ENCODE results near the gene HMX1.

HMX1 gene

DNA sequence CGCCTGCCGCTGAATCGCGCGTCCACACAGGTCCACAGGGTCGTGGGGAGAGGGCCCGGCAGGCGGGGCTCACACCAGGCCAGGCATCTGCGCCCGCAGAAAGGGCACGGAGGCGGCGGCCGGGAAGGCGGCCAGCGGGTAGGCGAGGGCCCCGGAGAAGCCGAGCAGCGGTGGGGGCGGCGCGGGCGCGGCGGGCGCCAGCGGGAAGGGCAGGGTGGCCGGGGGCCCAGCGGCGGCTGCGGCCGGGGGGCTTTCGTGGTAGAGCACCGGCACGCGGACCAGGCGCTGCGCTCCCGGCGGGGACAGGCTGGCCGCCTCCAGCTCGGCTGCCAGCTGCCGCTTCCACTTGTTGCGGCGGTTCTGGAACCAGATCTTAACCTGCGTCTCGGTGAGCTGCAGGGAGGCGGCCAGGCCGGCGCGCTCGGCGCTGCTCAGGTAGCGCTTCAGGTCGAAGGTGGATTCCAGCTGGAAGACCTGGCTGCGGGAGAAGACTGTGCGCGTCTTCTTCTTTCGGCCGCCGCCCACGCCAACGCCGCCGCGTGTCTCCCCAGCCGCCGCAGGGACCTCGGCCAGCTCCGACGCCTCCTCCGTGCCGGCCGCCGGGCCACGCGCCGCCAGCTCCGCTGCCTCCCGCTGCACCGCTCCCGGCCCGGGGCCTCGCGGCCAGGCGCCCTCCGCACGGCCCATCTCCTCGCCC, 3.9 kb downstream of the HMX1 start:
- H3K4me3 ChIP-seq (ENCODE audit: low read length), result no peak overlapping the region
- no peak for DNase-seq (ENCODE audit: low read depth)
- TF ChIP-seq CTCF (conservative IDR thresholded peaks at IDR 0.05; ENCODE audit: low read depth, low read length), result no peak

DNA sequence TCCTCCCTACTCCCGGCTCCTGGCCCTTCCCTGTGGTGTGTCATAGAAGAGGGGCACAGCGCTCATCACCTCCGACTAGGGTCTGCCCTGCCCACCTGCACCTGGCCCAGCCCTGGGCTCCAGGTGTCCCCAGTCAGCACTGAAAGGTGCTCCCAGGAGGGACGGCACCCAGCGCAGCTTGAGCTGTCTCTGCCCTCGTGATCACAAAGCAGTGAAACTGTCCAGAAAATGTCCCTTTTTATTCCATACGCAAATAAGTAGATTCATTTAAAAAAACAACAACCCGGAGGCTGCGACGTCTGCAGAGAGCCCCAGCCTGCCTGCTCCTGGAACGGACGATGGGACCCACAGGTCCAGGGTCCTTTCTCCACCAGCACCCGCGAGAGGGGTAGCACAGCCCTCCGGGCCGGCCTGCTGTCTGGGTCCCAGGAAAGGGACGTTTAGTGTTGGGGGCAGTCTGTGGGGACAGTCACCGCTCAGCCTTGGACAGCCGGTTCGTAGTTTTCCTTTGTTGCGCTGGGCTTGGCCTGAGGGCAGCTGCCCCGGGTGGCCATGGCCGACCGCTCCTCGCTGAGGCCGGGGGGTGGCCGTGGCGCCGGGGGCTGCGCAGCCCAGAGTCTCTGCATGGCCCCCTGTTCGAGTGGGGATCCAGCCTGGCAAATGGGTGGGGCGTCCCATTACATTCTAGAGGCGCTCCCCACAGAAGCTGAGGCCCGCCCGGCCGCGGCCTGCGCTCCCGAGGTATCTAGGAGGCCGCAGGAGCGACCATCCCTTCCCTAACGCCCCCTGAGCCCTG, 4.6 kb downstream of the HMX1 start:
- DNase-seq (ENCODE audit: low read depth), result no peak
- H3K4me3 ChIP-seq (ENCODE audit: low read length), result no peak overlapping the region
- no peak for TF ChIP-seq CTCF (conservative IDR thresholded peaks at IDR 0.05; ENCODE audit: low read depth, low read length)

DNA sequence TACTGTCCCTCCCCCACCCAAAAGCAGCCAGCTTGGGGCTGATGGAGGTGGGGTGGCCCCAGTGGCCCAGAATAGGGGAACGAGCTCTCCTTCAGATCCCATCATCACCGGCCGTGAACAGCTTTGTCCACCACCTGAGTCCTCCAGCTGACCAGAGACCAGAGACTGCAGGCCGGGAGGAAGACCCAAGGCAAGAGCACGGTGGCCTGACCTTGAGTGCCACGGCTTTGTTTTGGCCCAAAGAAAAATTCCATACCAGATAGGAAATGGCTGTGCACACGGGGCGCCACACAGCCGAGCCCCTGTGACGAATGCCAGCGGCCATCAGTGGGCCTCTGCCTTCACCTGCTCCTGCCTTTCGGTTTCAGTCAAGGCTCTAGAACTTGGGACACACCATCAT, 5.2 kb downstream of the HMX1 start:
- TF ChIP-seq CTCF (conservative IDR thresholded peaks at IDR 0.05; ENCODE audit: low read depth, low read length), result no peak
- no peak overlapping the region for H3K4me3 ChIP-seq (ENCODE audit: low read length)
- DNase-seq (ENCODE audit: low read depth), result no peak

DNA sequence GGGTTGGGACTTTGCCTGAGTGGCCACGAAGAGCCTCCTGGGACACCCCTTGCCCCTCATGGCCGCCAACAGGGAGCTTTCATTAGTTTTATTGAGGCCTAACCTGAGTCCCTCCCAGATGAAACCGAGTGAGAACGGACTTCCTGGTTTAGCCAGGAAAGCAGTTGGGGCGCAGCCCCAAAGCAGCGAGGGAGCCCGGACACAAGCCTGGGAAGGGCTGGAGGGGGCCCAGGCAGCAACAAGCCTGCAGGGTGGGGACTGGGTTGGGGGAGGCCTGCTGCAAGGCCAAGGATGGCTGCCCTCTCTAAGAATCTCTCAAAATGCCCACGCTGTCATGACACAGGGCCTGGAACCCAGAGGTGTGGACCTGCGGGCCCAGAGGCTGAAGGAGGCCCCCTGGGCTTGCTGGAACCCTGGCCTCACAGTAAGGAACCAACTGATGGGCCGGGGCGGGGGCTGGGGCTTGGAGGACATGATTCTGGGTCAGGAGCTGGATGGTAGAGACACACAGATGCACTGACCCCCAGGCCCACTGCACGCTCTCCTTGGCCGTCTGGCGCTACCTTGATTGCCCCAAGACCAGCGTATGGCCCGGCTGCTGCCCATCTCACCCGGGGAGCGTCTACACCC, 5.8 kb downstream of the HMX1 start:
- H3K4me3 ChIP-seq (ENCODE audit: low read length), result no peak overlapping the region
- DNase-seq (ENCODE audit: low read depth), result no peak
- no peak for TF ChIP-seq CTCF (conservative IDR thresholded peaks at IDR 0.05; ENCODE audit: low read depth, low read length)

- TF ChIP-seq CTCF (conservative IDR thresholded peaks at IDR 0.05; ENCODE audit: low read depth, low read length), result no peak
- DNase-seq (ENCODE audit: low read depth), result no peak
- no peak overlapping the region for H3K4me3 ChIP-seq (ENCODE audit: low read length)
Measured at GRCh38 chr4:8864912-8865680, 6.5 kb downstream of the HMX1 start.

- no peak for TF ChIP-seq CTCF (conservative IDR thresholded peaks at IDR 0.05; ENCODE audit: low read depth, low read length)
- no peak for DNase-seq (ENCODE audit: low read depth)
- no peak overlapping the region for H3K4me3 ChIP-seq (ENCODE audit: low read length)
Measured at GRCh38 chr4:8863686-8864682, 7.7 kb downstream of the HMX1 start.

All from retinal pigment epithelial cell (primary cell).